ENCODE data around the gene PRAME. TPM values are rescaled to one million over a fixed set of nuclear protein-coding genes. Genes with fewer than 3 reads are reported as not detected.

Gene PRAME
- total RNA-seq, 1 experiment from 2014 or later = not detected

GRCh38 chr22:22520667-22521602, 38.1 kb downstream of the PRAME start:
- Histone ChIP-seq H3K4me2 (no peak overlapping the region), H3K9me2 (ENCODE audit: insufficient read depth) (no peaks in the 10 kb centered on the region), H3K27me3 (ENCODE audit: insufficient read depth, low read depth) (peaks cover 30% of the 10 kb centered on the region), H3K79me2 (ENCODE audit: low read depth) (no peaks in the 10 kb centered on the region), H3K9me3 (ENCODE audit: insufficient read depth, low read depth) (no peaks in the 10 kb centered on the region), H3F3A (ENCODE audit: insufficient read depth, low read depth) (no peaks in the 10 kb centered on the region), H3K4me3 (no peak overlapping the region), H2AFZ (no peak overlapping the region), H4K20me1 (ENCODE audit: insufficient read depth) (no peaks in the 10 kb centered on the region), H3K27ac (no peak overlapping the region), H3K4me1 (replicated peaks; ENCODE audit: insufficient read depth) (no peaks in the 10 kb centered on the region), H3K36me3 (ENCODE audit: low read depth) (no peaks in the 10 kb centered on the region)
- no TSS peak for BruUV-seq (replicated peaks)
- DNase-seq = no peak
- intact Hi-C loops (cut with micrococcal nuclease; ENCODE audit: unreplicated experiment) = no loop called here
- ChIA-PET CTCF (no interaction called here), POLR2A (ENCODE audit: unreplicated experiment) (no interaction called here)
- TF ChIP-seq EZH2 (IDR thresholded peaks at IDR 0.05; ENCODE audit: low read depth) = no peak
- no peak for TF ChIP-seq CTCF (conservative IDR thresholded peaks at IDR 0.05)

GRCh38 chr22:22520020-22520656, 38.9 kb downstream of the PRAME start, which contains the start of gene ZNF280A:
ZNF280A (minus strand) TSS chr22:22520270; CDS start chr22:22515630, 4,640 bp downstream.
- H3K27ac ChIP-seq = no peak within 1 kb of the TSS
- no peak for TF ChIP-seq CTCF (conservative IDR thresholded peaks at IDR 0.05)
- TF ChIP-seq EZH2 (IDR thresholded peaks at IDR 0.05; ENCODE audit: low read depth) = no peak
- no peaks in the 10 kb centered on the region for H3F3A ChIP-seq (ENCODE audit: insufficient read depth, low read depth)
- CTCF ChIA-PET = no interaction called here
- no peak for DNase-seq
- peaks cover 27% of the 10 kb centered on the region for H3K27me3 ChIP-seq (ENCODE audit: insufficient read depth, low read depth)
- no peak within 1 kb of the TSS for H3K4me2 ChIP-seq
- no peaks in the 10 kb centered on the region for H4K20me1 ChIP-seq (ENCODE audit: insufficient read depth)
- H3K36me3 ChIP-seq (ENCODE audit: low read depth) = no peaks in the 10 kb centered on the region
- intact Hi-C loops (cut with micrococcal nuclease; ENCODE audit: unreplicated experiment) = no loop called here
- POLR2A ChIA-PET (ENCODE audit: unreplicated experiment) = no interaction called here
- no peaks in the 10 kb centered on the region for H3K9me2 ChIP-seq (ENCODE audit: insufficient read depth)
- no peak within 1 kb of the TSS for H2AFZ ChIP-seq
- no peaks in the 10 kb centered on the region for H3K79me2 ChIP-seq (ENCODE audit: low read depth)
- H3K4me3 ChIP-seq = no peak within 1 kb of the TSS
- H3K9me3 ChIP-seq (ENCODE audit: insufficient read depth, low read depth) = no peaks in the 10 kb centered on the region
- H3K4me1 ChIP-seq (replicated peaks; ENCODE audit: insufficient read depth) = no peaks in the 10 kb centered on the region
- BruUV-seq (replicated peaks) = no TSS peak

GRCh38 chr22:22519591-22519990, 39.5 kb downstream of the PRAME start:
- peaks cover 27% of the 10 kb centered on the region; the same call in 1 of the 2 replicates for H3K27me3 ChIP-seq (ENCODE audit: insufficient read depth, low read depth)
- no peaks in the 10 kb centered on the region for H3K9me2 ChIP-seq (ENCODE audit: insufficient read depth)
- H3K4me1 ChIP-seq (replicated peaks; ENCODE audit: insufficient read depth) = no peaks in the 10 kb centered on the region
- H3F3A ChIP-seq (ENCODE audit: insufficient read depth, low read depth) = no peaks in the 10 kb centered on the region
- POLR2A ChIA-PET (ENCODE audit: unreplicated experiment) = no interaction called here
- no peak overlapping the region for H3K27ac ChIP-seq
- TF ChIP-seq EZH2 (IDR thresholded peaks at IDR 0.05; ENCODE audit: low read depth) = no peak
- TF ChIP-seq CTCF (conservative IDR thresholded peaks at IDR 0.05) = no peak
- no peaks in the 10 kb centered on the region for H3K36me3 ChIP-seq (ENCODE audit: low read depth)
- intact Hi-C loops (cut with micrococcal nuclease; ENCODE audit: unreplicated experiment) = no loop called here
- H4K20me1 ChIP-seq (ENCODE audit: insufficient read depth) = no peaks in the 10 kb centered on the region
- BruUV-seq (replicated peaks) = no TSS peak
- CTCF ChIA-PET = no interaction called here
- H3K79me2 ChIP-seq (ENCODE audit: low read depth) = no peaks in the 10 kb centered on the region
- no peak for DNase-seq
- no peak overlapping the region for H3K4me2 ChIP-seq
- H2AFZ ChIP-seq = no peak overlapping the region
- H3K9me3 ChIP-seq (ENCODE audit: insufficient read depth, low read depth) = no peaks in the 10 kb centered on the region
- no peak overlapping the region for H3K4me3 ChIP-seq
